Cardiac fibroblast (primary cell): ENCODE measurements around the gene CCDC185.

Experiments used
- DNase-seq, 2 donors: peaks; one replicate each; pipeline versions ENCODE4 v3.0.0 to v3.0.0-alpha.2; 2010; ENCODE audit warnings: low read depth in 2 of 2
- H3K4me3 ChIP-seq, 2 donors: replicated peaks in 1 of 2; 1 replicate in 1 of 2; 2 replicates in 1 of 2; pipeline ENCODE4 v1.5.1; 2011; ENCODE audit warnings: low read depth in 2 of 2, low read length in 2 of 2, mild to moderate bottlenecking in 2 of 2, moderate library complexity in 1 of 2
- TF ChIP-seq, protein P1 (sequence below): IDR thresholded peaks from one replicate; pipeline ENCODE4 v1.5.1; 2011; ENCODE audit warnings: low read depth, mild to moderate bottlenecking, low read length, inconsistent platforms

The CCDC185 gene

DNA sequence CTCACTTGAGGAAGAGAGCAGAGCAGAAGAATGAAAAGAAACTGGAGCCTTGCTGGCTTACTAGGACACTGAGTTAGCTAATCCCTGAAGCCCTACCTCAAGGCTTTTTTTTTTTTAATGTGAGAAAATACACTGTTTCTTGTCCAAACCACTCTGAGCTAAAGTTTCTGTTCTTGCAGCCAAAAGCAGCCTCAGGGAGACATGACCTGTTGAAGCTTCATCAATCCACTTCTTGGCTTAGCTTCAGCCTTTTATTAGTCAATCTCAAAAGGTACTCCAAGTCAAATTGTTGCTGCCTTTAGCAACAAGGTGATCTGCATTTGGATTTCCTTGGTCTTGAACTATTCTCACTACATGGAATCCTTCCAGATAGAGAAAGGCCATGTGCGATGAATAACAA is 33.7 kb downstream of the CCDC185 start:
- DNase-seq, result no peak
- TF ChIP-seq, protein P1, sequence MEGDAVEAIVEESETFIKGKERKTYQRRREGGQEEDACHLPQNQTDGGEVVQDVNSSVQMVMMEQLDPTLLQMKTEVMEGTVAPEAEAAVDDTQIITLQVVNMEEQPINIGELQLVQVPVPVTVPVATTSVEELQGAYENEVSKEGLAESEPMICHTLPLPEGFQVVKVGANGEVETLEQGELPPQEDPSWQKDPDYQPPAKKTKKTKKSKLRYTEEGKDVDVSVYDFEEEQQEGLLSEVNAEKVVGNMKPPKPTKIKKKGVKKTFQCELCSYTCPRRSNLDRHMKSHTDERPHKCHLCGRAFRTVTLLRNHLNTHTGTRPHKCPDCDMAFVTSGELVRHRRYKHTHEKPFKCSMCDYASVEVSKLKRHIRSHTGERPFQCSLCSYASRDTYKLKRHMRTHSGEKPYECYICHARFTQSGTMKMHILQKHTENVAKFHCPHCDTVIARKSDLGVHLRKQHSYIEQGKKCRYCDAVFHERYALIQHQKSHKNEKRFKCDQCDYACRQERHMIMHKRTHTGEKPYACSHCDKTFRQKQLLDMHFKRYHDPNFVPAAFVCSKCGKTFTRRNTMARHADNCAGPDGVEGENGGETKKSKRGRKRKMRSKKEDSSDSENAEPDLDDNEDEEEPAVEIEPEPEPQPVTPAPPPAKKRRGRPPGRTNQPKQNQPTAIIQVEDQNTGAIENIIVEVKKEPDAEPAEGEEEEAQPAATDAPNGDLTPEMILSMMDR, result no peak
- no peak overlapping the region for H3K4me3 ChIP-seq

GRCh38 chr1:223429313-223429731 is 36.1 kb downstream of the CCDC185 start:
- TF ChIP-seq, protein P1, result no peak
- peak in 1 of 2 donors; percentile 17 for DNase-seq
- H3K4me3 ChIP-seq, result no peak overlapping the region

DNA sequence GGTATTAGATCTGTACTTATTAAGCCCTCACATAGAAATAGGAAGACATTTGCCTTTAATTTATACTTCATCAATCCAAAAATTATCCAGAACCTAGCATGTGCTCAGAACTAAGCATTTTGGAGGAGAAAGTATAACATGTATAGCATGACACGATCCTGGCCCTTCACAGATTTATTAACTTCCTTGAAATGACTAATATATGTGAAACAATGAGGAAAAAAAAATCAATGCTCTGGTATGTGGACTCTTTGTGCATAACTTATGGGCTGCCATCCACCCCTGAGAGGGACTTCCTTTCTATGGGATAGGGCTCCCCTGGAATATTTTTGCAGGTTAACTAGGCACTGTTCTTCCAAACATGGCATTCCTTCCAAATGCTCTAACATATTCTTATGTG is 36.6 kb downstream of the CCDC185 start:
- no peak overlapping the region for H3K4me3 ChIP-seq
- TF ChIP-seq, protein P1, result no peak
- peak in 1 of 2 donors; percentile 30 for DNase-seq

- no peak for DNase-seq
- H3K4me3 ChIP-seq, result no peak overlapping the region
- TF ChIP-seq, protein P1, result no peak
Measured at GRCh38 chr1:223430236-223430635, 37.0 kb downstream of the CCDC185 start.

DNA sequence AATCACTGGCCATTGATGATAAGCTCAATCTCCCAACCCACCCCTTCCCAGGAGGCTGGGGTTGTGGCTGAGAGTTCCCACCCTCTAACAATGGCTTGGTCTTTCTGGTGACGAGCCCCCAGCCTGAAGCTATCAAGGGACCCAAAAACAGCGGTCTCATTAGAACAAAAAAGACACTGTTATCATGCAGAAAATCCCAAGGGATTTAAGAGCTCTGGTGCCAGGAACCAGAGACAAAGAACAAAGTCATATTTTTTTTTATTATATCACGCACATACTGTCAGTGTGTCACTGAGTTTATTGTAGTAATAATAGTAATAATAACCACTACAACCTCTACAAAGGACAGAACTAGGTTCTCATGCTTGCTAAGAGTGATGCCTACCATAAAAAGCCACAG is 43.9 kb downstream of the CCDC185 start:
- H3K4me3 ChIP-seq, result no peak overlapping the region
- no peak for DNase-seq
- TF ChIP-seq, protein P1, result no peak

- H3K4me3 ChIP-seq, result no peak overlapping the region
- TF ChIP-seq, protein P1, result no peak
- DNase-seq, result no peak
Measured at GRCh38 chr1:223443397-223443796, 50.2 kb downstream of the CCDC185 start.

- no peak for DNase-seq
- TF ChIP-seq, protein P1, result no peak
- no peak overlapping the region for H3K4me3 ChIP-seq
Measured at GRCh38 chr1:223444411-223444810, 51.2 kb downstream of the CCDC185 start.
